Measurements from ENCODE around the gene MBNL1. TPM values are rescaled to one million over a fixed set of nuclear protein-coding genes. Genes with fewer than 3 reads are reported as not detected.

The MBNL1 gene
- total and polyA plus RNA-seq, 3 donors from 2014 or later = 36.5 to 167 (median 145) TPM

- no peaks in the 10 kb centered on the region for H3K36me3 ChIP-seq (ENCODE audit: low read depth, missing control alignments)
- H3K27me3 ChIP-seq = no peaks in the 10 kb centered on the region
- DNase-seq = no peak
- WGBS, 2 donors = 87 to 93% methylated on average over 4 of the region's 4 CpGs
- no peak overlapping the region for H3K4me3 ChIP-seq
- H3K4me1 ChIP-seq = peaks cover 31% of the 10 kb centered on the region
- TF ChIP-seq CTCF (IDR thresholded peaks at IDR 0.05) (no peak), POLR2A (IDR thresholded peaks at IDR 0.05) (no peak)
- H3K27ac ChIP-seq = no peak overlapping the region
- H3K9me3 ChIP-seq = no peaks in the 10 kb centered on the region
- intact Hi-C loops (cut with DNase I; ENCODE audit: low total_unique reads) = no loop called here
Observed at GRCh38 chr3:152379415-152380042, 110.8 kb downstream of the MBNL1 start.

- DNase-seq = no peak
- 52 to 62% methylated on average over 3 of the region's 3 CpGs for WGBS, 2 donors
- peaks cover 36% of the 10 kb centered on the region for H3K4me1 ChIP-seq
Observed at GRCh38 chr3:152380043-152380442, 111.3 kb downstream of the MBNL1 start.

GRCh38 chr3:152381881-152382295, 113.2 kb downstream of the MBNL1 start:
- no peak for DNase-seq
- Histone ChIP-seq H3K4me3 (no peak overlapping the region), H3K27me3 (no peaks in the 10 kb centered on the region), H3K9me3 (no peaks in the 10 kb centered on the region), H3K36me3 (ENCODE audit: low read depth, missing control alignments) (no peaks in the 10 kb centered on the region), H3K4me1 (peaks cover 38% of the 10 kb centered on the region), H3K27ac (peak overlapping the region; percentile 34 to 43)
- intact Hi-C loops (cut with DNase I; ENCODE audit: low total_unique reads) = no loop called here
- 81 to 87% methylated on average over 2 of the region's 2 CpGs for WGBS, 2 donors
- TF ChIP-seq CTCF (IDR thresholded peaks at IDR 0.05) = no peak
- no peak for TF ChIP-seq POLR2A (IDR thresholded peaks at IDR 0.05)

More at GRCh38 chr3:152380043-152380442, 111.3 kb downstream of the MBNL1 start:
- H3K4me3 ChIP-seq = no peak overlapping the region
- H3K9me3 ChIP-seq = no peaks in the 10 kb centered on the region
- no peaks in the 10 kb centered on the region for H3K27me3 ChIP-seq
- intact Hi-C loops (cut with DNase I; ENCODE audit: low total_unique reads) = no loop called here
- no peaks in the 10 kb centered on the region for H3K36me3 ChIP-seq (ENCODE audit: low read depth, missing control alignments)
- TF ChIP-seq POLR2A (IDR thresholded peaks at IDR 0.05) (no peak), CTCF (IDR thresholded peaks at IDR 0.05) (no peak)
- H3K27ac ChIP-seq = no peak overlapping the region

GRCh38 chr3:152382312-152383135, 113.8 kb downstream of the MBNL1 start:
- no peak for DNase-seq
- no peak overlapping the region for H3K4me3 ChIP-seq
- H3K4me1 ChIP-seq = peaks cover 38% of the 10 kb centered on the region
- no peaks in the 10 kb centered on the region for H3K36me3 ChIP-seq (ENCODE audit: low read depth, missing control alignments)
- 42 to 51% methylated on average over 9 of the region's 9 CpGs for WGBS, 2 donors
- intact Hi-C loops (cut with DNase I; ENCODE audit: low total_unique reads) = no loop called here
- H3K9me3 ChIP-seq = no peaks in the 10 kb centered on the region
- peak overlapping the region; percentile 34 to 43 for H3K27ac ChIP-seq
- H3K27me3 ChIP-seq = no peaks in the 10 kb centered on the region
- TF ChIP-seq CTCF (IDR thresholded peaks at IDR 0.05) (no peak), POLR2A (IDR thresholded peaks at IDR 0.05) (no peak)

Measured in testis (tissue), 3 donors.